ENCODE results near the gene XAB2.
A peak's percentile ranks its signal among the peaks of the same experiment; 100 is the strongest.

Gene XAB2

DNA sequence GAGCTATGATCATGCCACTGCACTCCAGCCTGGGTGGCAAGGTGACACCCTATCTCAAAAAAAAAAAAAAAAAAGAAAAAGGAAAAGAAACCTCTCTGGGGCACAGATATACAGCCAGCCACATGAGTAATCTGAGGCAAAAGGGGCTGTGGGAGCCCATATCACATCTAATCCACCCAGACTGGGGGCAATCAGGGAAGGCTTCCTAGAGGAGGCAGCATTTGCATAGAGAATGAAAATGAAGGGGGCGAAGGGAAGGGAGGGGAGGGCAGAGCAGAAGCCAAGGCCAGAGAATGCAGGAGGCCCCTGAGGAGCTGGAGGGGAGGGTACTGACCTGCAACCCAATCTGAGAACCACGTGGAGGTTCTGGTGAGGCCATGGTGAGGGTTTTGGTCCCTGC lies 20.8 kb upstream of the XAB2 start:
- no peak for DNase-seq (ENCODE audit: low read depth in 2 of 3, low spot score in 1 of 3)

DNA sequence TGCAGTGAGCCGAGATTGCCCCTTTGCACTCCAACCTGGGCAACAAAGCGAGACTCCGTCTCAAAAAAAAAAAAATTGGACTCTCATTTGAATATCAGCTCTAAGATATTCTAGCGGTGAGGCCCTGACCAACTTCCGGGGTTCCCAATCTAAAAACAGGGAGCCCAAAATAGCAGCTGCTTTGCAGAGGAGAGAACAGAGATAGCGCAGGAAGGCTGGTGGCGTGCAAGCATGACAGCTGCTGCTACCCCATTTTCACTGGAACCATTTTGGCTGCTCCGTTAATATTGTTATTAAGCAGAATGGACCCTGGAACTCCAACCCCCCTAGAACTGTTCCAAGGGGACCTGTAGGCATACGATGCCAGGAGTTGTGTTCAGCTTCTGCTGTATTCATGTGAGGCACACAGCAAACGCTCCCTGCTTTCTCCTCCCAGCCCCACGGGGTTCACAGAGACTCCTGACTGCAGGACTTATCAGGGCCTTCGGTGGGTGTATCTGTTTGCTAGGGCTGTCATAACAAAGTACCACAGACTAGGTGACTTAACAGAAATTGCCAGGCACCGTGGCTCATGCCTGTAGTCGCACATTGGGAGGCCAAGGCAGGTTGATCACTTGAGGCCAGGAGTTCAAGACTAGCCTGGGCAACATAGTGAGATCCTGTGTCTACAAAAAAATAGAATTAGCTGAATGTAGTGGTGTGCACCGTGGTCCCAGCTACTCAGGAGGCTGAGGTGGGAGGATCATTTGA lies 19.1 kb upstream of the XAB2 start:
- DNase-seq (ENCODE audit: low read depth in 2 of 3, low spot score in 1 of 3), result no peak

DNA sequence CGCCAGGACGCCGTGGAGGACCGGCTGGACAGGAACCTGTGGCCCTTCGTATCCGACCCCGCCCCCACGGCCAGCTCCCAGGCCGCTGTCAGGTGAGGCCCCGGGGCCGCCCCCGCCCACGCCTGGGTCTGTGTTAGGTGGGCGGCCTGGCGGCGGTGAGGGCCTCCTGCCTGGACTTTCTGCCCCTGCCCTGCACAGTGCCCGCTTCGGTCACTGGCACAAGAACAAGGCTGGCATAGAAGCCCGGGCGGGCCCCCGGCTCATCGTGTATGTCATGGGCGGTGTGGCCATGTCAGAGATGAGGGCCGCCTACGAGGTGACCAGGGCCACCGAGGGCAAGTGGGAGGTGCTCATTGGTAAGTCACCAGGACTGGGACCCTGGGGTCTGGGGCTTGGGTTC lies 17.8 kb upstream of the XAB2 start:
- no peak for DNase-seq (ENCODE audit: low read depth in 2 of 3, low spot score in 1 of 3)

DNA sequence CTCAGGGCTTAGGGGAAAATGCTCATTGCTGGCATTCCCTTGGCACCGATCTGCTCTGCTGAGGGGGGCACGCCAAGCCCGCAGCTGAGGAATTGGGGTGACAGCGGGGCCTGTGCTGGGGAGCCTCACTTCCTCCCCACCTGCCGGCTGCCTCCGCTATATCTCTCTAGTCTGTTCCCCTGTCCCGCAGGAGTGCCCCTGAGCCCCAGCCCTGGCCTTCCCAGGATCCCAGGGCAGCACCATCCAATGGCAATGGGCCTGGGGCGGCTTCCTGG lies 17.0 kb upstream of the XAB2 start:
- no peak for DNase-seq (ENCODE audit: low read depth in 2 of 3, low spot score in 1 of 3)

DNA sequence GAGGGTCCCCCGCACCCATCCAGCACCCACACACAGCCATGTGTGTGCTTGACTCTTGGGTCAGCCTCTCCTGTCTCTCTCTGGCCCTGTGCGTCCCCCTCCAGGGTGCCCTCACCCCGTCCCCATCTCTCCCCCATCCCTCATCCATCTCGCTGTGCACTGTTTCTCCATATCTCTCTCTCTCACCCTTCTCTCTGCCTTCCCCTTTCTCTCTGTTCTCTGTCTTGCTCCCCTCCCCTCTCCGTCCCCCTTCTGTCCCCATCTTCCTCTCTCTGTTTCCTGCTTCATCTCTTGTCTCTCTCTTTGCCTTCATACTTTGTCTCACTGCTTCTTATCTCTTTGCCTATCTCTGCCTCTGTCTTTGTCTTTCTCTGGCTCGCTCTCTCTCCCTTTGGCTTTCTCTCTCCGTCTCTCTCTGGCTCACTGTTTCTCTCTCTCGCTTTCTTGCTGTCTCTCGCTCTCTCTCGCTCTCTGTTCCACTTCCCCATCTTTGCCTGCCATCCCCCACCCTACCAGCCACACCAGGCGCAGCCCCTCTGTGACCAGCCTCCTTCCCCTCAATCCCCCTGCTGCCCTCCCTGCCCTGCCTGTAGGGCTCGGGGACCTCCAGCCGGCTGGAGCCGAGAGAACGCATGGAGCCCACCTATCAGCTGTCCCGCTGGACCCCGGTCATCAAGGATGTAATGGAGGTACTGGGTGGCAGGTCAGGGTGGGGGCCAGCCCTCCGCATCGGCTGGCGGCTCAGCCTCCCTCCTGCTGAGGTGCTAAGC lies 16.5 kb upstream of the XAB2 start:
- DNase-seq (ENCODE audit: low read depth in 2 of 3, low spot score in 1 of 3), result no peak

DNA sequence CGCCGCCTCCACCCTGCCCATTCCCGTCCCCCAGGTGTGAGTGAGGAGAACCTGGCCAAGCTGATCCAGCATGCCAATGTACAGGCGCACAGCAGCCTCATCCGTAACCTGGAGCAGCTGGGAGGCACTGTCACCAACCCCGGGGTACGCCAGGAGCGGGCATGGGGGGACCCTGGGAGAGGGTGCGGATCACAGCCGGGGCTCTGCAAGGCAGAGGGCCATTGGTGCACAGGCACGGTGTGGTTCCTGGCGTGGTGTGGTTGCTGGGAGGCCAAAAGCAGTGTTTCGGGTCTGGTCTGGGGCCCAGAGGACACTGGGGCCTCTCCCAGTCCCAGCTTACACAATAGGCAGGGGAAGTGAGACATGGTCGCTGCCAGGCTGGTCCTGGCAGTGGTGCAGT lies 15.8 kb upstream of the XAB2 start:
- no peak for DNase-seq (ENCODE audit: low read depth in 2 of 3, low spot score in 1 of 3)

DNA sequence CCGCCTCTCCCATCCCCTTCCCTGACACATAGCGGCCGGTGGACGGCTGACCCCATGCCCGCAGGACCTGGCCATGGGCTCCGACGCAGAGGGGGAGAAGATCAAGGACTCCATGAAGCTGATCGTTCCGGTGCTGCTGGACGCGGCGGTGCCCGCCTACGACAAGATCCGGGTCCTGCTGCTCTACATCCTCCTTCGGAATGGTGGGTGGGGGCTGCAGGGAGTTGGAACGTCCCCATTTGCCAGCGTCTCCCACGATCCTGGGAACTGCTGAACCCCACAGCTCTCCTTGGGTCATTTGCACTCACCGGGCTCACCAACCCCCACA lies 15.2 kb upstream of the XAB2 start:
- no peak for DNase-seq (ENCODE audit: low read depth in 2 of 3, low spot score in 1 of 3)

DNA sequence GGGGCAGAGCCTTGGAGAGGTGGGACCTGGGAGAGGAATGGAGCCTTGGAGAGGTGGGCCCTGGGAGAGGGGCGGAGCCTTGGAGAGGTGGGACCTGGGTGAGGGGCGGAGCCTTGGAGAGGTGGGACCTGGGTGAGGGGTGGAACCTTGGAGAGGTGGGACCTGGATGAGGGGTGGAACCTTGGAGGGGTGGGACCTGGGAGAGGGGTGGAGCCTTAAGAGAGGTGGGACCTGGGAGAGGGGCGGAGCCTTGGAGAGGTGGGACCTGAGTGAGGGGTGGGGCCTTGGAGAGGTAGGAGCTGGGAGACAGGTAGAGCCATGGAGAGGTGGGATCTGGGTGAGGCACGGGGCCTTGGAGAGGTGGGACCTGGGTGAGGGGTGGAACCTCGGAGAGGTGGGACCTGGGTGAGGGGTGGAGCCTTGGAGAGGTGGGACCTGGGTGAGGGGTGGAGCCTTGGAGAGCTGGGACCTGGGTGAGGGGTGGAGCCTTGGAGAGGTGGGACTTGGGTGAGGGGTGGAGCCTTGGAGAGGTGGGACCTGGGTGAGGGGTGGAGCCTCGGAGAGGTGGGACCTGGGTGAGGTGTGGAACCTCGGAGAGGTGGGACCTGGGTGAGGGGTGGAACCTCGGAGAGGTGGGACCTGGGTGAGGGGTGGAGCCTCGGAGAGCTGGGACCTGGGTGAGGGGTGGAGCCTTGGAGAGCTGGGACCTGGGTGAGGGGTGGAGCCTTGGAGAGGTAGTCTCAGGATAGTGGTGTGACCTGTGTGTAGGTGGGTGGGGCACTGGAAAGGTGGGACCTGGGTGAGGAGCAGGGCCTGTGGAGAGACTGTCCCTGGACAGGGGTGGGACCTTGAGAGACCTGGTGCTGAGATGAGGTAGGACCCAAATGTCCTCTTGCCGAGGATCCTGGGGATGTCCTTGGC lies 14.5 kb upstream of the XAB2 start:
- DNase-seq (ENCODE audit: low read depth in 2 of 3, low spot score in 1 of 3), result peak in 2 of 3 donors; percentile 13 to 37

DNA sequence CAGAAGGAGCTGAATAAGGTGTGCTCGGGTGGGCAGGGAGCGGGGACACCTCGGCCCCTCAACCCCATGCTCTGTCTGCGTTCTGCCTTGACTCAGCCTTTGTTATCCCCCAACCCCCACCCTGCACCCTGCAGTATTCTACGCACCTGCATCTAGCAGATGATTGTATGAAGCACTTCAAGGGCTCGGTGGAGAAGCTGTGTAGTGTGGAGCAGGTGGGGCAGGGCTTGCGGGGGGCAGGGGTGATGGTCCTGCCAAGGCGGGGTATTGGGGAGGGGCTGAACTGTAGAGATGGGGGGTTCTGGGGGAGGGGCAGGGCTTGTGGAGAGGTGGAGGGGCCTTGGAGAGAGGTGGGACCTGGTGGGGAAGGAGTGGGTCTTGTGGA lies 13.7 kb upstream of the XAB2 start:
- DNase-seq (ENCODE audit: low read depth in 2 of 3, low spot score in 1 of 3), result no peak

DNA sequence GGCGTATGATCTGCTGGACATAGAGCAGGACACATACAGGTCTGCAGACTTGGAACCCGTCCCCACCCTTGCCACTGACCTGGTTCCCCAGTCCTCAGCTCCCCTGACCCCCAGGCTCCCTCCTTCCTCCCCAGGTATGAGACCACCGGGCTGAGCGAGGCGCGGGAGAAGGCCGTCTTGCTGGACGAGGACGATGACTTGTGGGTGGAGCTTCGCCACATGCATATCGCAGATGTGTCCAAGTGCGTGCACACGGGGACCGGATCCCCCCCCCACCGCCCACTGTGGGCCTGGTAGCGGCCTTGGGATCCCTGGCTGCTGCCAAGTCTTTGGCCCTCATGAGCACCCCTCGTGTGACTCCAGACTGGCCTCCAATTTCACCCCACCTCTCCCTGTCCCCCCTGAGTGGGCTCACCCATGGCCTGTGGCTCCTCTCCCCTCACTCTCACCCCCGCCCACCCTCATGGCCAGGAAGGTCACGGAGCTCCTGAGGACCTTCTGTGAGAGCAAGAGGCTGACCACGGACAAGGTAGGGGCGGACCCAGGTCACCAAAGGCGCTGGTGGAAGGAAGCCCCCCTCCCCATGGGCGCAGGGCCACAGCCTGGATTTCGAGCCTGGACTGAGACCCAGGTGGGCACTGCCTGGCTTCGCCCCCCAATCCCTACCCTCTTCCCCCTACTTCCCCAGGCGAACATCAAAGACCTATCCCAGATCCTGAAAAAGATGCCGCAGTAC lies 13.1 kb upstream of the XAB2 start:
- DNase-seq (ENCODE audit: low read depth in 2 of 3, low spot score in 1 of 3), result no peak

DNA sequence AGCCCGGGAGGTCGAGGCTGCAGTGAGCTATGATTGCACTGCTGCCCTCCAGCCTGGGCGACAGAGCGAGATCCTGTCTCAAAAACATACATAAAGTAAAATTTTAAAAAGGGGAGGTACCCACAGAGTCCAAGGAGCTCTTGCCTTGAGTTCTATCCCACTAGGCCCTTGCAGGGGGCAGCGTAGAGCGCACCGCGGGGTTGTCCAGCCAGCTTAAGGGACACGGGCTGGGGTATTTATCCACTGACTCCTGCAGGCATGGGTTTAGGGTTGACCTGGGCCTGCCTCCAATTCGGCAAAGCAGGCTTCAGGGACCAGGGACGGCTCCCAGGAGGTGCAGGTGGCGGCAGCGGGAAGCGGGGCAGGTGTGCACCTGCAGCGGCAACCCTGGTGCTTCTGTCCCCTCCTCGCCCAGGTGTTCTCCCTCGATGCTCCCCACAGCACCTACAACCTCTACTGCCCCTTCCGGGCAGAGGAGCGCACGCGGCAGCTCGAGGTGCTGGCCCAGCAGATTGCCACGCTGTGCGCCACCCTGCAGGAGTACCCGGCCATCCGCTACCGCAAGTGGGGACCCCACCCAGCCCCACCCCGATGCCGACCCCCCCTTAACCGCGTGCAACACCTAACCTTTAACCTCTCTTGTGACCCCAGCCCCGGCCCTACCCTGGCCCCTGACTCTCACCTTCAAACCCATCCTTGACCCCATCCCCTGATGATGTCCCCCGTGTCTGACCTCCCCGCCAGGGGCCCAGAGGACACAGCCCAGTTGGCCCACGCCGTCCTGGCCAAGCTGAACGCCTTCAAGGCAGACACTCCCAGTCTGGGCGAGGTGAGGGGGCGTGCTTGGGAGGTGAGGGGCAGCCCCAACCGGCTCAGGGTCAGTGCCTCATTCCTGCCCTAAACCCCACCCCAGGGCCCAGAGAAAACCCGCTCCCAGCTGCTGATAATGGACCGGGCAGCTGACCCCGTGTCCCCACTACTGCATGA lies 12.2 kb upstream of the XAB2 start:
- DNase-seq (ENCODE audit: low read depth in 2 of 3, low spot score in 1 of 3), result no peak

DNA sequence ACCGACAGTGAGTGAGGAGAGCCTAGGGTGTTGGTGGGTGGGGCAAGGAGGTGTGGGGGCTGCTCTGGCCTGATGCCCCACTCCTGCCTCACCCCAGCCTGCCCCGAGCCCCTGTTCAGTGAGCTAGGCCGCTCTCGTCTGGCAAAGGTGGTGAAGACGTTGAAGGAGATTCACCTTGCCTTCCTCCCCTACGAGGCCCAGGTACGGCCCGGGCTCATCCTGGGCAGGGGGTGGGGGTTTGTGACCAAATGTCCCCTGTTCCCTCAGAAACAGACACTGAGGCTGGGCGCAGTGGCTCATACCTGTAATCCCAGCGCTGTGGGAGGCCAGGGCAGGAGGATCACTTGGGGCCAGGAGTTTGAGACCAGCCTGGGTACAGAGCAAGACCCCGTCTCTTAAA lies 11.5 kb upstream of the XAB2 start:
- no peak for DNase-seq (ENCODE audit: low read depth in 2 of 3, low spot score in 1 of 3)

DNA sequence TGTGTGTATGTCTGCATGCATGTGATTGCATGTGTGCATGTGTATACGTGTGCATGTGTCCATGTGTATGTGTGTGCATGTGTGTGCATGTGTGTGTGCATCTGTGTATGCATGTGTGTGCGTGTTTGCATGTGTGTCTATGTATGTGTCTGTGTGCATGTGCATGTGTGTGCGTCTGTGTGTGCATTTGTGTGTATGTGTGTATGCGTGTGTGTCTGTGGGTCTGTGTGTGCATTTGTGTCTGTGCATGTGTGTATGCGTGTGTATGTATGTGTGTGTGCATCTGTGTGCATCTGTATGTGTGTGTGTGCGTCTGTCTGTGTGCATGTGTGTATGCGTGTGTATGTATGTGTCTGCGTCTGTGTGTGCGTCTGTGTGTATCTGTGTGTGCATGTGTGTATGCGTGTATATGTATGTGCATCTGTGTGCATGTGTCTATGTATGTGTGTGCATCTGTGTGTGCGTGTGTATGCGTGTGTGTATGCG lies 10.6 kb upstream of the XAB2 start:
- DNase-seq (ENCODE audit: low read depth in 2 of 3, low spot score in 1 of 3), result no peak

DNA sequence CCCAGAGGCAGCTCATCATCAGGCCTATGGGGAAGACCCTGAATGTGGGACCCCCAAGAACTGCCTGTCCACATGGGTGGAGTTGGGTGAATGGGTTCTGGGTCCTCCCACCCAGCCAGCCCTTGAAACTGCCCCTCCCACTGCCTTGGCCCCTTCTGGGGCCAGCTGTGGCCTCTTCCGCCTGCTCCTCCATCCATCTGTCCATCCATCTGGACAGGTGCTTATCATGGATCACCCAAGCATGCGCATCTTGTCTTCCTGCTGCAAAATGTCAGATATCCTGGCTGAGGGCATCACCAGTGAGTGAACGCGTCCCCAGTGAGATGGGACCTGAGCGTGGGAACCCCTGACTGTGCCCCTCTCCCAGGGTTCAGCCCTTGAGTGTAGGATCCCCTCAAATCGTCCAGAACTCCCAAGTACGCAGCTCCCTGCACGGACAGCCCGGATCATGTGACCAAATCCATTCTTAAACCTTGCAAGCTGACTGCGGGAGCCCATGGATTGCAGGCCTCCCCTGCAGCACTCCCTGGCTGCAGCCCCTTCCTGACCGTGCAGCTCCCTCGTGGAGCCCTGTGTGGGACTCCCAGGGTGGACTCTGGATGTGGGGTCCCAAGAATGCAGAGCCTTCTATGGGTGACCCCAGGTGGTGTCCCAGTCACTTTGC lies 9.6 kb upstream of the XAB2 start:
- no peak for DNase-seq (ENCODE audit: low read depth in 2 of 3, low spot score in 1 of 3)

DNA sequence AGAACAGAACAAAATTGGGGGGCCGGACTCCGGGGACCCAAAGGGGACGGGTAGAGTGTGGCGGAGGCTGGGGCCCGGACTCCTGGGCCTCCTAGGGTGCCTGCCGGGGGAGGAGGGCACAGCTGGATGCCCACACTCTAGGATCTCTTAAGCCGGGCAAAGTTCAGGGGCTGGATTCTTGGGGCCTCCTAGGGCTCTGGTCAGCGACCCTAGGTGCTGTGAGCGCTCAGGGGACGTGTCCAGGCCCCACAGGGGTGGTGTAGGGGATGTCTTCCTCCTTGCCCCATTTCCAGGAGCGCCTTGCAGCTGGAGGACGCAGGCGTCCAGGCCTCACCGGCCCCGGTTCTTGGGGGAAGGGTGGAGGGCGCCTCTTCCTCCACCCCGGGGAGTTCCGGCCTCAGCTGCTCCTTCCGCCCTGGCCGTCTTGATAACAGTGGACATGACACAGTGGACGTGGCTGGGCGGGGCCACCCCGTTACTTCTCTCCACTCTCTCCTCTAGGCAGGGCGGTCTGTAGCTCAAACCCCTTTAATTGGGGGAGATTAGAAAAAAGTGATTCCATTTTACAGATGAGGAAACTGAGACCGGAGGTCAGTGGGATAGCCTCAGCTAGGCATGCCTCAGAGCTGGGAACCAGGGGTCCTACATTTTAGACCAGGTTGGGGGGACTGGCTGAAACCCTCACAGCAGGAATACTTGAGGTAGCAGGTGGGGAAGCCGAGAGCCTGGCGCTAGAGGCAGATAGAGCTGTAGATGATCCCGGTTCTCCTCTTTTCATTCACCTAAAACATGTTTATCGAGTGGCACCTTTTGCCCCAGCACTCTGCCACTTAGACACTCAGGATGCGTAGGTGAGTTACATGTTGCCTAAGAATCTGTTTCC lies 8.3 kb upstream of the XAB2 start:
- no peak for DNase-seq (ENCODE audit: low read depth in 2 of 3, low spot score in 1 of 3)

DNA sequence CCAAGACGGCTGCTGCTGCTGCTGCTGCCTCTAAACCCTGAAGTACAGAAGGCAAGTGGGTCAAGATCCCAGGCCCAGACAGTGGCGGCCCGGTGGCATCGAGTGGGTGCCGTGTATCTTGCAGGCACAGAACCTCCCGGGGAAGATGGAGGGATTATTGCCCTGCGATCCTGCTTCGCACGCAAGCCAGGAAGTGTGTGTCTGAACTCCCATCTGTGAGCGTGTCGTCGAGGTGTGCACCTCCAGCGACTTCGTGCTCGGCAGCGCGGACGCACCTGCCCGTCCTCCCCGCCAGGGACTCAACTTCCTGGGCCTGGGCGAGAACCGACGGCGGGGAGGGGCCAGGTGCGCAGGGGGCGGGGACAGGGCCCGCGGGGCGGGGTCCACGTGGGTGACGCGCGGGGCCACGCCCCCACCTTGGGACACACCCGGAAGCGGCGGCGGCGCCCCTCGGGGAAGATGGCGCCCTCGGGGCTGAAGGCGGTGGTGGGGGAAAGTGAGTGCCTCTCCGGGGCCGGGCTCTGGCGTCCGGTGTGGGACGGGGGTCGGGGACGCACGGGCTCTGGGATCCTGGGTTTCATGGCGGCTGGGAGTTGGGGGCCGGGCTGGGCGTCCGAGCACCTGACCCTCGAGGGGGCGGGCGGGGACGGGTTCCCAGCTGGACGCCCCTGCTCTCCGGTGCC lies 7.5 kb upstream of the XAB2 start, which contains the start of gene STXBP2:
TSS of gene STXBP2 (plus strand) at position 420 of the 683 bp plus-strand sequence. CDS start at position 460, 40 bp downstream.
- peak; percentile 86 to 92 (median 86) for DNase-seq (ENCODE audit: low read depth in 2 of 3, low spot score in 1 of 3)

DNA sequence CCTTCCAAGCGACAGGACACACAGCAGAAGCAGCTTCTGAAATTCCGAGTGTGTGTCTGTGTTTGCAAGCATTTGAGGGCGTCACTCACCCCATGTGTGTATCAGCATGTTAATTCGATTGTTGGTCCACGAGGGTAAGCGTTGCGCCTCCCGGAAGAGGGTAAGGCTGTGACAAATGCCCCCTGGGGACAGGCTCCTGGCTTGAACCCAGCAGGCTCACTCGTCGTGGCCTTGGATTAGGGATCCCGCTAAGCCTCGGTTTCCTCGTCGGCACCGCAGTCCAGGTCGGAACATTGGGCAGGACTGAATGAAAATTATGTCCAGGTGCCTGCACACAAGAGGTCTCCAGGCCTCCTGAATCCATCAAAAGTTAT lies 7.0 kb upstream of the XAB2 start:
- DNase-seq (ENCODE audit: low read depth in 2 of 3, low spot score in 1 of 3), result no peak

DNA sequence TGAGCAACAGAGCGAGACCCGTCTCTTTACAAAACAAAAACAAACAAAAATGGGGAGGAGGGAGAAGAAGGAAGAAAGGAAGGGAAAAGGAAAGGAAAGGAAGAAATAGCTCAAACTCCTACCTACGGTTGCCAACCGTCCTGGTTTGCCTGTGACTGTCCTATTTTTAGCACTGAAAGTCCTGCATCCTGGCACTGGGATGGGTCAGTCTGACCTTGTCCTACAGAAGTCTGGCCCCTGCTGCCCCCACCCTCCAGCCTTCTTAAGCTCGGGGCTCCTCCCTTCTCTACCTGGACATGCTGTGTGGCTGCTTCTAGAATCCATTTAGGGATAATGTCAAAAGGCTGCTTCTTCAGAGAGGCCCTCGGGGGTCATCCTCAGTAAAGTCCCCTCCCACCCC lies 6.3 kb upstream of the XAB2 start:
- no peak for DNase-seq (ENCODE audit: low read depth in 2 of 3, low spot score in 1 of 3)
